ENCODE measurements around the gene RABGAP1L.
A peak's percentile ranks its signal among the peaks of the same experiment; 100 is the strongest.
"Not testable (repeated sequence)": the region's sequence is repeated elsewhere in the genome, so short reads cannot be mapped to it uniquely, and the experiment has no call there.

The RABGAP1L gene

GRCh38 chr1:174791863-174792262 is 632.5 kb downstream of the RABGAP1L start:
- no peak for DNase-seq (ENCODE audit: low read depth in 1 of 2, low spot score in 1 of 2)

DNA sequence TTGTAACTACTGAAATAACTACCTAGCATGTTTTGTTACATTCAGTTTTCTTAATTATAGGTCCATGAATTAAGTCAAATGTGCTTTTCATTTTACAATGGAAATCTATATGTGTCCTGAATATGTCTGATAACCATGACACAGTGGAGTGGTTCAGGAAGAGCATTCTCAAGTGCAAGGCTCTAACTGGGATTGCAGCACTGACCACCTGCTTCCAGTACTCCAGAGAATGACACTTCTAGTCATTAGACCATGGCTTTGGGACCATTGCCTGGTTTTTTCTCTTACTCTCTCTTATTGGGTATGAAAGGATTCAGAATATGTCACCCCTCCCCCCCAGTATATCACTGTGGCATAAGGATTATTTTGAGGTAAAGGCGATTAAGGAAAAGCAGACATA is 635.5 kb downstream of the RABGAP1L start:
- no peak for DNase-seq (ENCODE audit: low read depth in 1 of 2, low spot score in 1 of 2)

DNA sequence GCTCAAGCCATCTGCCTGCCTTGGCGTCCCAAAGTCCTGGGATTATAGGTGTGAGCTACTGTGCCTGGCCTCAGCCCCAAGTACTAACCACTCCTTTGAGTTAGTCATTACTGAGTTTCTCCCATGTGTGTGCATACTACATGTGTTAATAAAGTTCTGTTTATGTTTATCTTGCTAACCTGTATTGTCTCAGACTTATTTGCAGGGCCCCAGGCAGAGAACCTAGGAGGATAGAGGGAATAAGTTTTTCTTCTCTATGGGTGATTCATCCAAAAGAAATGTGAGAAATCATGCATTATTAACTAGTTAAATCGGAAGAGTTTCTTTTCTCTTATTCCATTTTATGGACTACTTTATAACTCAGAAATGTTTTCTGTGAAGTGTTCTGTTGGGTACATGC is 636.5 kb downstream of the RABGAP1L start:
- no peak for DNase-seq (ENCODE audit: low read depth in 1 of 2, low spot score in 1 of 2)

DNA sequence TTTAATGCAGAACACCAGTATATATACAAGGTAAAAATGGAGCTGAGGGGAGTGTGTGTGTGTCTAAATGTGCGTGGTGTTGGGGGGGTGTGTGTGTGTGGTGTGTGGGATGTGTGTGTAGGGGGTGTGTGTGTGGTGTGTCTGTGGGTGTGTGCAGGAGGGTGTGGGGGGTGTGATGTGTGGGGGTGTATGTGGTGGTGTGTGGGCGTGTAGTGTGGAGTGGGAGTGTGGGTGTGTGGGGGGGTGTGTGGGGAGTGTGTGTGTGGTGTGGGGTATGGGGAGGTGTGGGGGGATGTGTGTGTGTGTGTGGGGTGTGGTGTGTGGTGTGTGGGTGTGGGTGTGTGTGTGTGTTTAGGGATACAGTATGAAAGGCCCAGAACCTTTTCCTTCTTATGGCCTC is 638.1 kb downstream of the RABGAP1L start:
- DNase-seq (ENCODE audit: low read depth in 1 of 2, low spot score in 1 of 2) = no peak

DNA sequence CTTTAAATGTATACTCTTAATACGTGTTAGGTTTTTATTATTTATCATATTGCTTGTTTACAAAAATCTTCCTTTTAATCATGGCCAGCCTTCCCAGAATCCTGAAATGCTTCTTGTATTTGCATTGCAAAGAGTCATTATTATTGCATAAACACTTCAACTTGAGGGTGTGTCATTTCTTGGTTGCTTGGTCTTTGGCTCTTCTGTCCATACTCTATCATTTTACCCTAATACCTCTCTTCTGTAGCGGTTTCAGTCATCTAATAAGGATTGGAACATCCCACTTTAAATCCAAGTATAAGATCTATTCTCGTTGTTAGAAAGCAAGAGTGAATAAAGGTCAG is 639.8 kb downstream of the RABGAP1L start:
- DNase-seq (ENCODE audit: low read depth in 1 of 2, low spot score in 1 of 2) = no peak

DNA sequence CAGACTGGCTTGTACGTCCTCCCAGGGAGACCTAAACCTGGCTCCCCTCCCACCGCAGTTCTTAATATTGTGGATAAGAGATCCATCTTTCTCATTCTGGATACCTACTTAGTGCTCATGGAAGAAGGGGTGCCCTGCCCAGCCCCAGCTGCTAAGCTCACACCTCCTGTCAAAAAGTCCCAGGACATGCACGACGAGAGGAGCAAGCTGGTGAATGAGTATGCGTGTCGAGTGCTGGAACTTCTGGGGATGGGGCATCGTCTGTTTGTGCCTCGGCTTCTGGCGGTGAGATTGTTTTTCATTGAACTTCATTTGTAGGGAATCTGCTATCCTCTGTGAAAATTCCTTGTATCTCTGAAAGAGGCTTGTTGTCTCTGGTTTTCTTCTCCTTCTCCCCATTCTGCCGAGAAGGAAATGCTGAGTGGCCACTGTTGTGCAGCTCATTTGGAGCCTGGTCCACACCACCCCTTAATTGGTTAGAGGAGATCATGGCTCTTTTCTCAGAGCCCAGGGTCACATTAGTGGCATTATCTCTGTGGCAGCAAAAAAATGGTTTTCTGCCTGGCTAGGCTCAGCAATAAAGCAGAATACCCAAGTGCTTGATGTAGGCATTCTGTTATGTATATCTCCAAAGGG is 641.0 kb downstream of the RABGAP1L start:
- DNase-seq (ENCODE audit: low read depth in 1 of 2, low spot score in 1 of 2) = no peak

- DNase-seq (ENCODE audit: low read depth in 1 of 2, low spot score in 1 of 2) = no peak
These were observed 641.6 kb downstream of the RABGAP1L start for GRCh38 chr1:174800876-174801275.

GRCh38 chr1:174809755-174810280 is 650.5 kb downstream of the RABGAP1L start:
- DNase-seq (ENCODE audit: low read depth in 1 of 2, low spot score in 1 of 2) = no peak

DNA sequence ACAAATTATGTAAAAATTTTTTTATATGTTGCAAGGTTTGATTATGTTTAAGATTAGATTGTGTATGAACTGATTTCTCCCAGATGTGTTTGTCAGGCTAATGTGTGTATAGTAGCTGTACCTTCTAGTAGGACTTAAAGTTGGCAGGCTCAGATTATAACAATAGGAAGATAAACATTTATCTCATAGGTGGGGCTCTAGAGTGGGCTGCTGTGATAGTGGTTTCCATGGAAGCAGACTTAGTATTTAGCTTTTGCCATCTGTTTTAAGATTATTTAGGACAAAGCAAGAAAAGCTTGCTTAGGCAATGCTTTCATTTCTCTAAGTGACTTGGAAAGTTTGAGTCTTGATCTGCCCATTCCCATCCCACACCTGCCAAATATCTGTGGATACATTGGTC is 652.7 kb downstream of the RABGAP1L start:
- no peak for DNase-seq (ENCODE audit: low read depth in 1 of 2, low spot score in 1 of 2)

- no peak for DNase-seq (ENCODE audit: low read depth in 1 of 2, low spot score in 1 of 2)
These were observed 653.3 kb downstream of the RABGAP1L start for GRCh38 chr1:174812656-174813055.

GRCh38 chr1:174815036-174815435 is 655.7 kb downstream of the RABGAP1L start:
- DNase-seq (ENCODE audit: low read depth in 1 of 2, low spot score in 1 of 2) = peak in 1 of 2 donors; percentile 8

- DNase-seq (ENCODE audit: low read depth in 1 of 2, low spot score in 1 of 2) = no peak
These were observed 656.2 kb downstream of the RABGAP1L start for GRCh38 chr1:174815474-174815908.

GRCh38 chr1:174816621-174817020 is 657.3 kb downstream of the RABGAP1L start:
- DNase-seq (ENCODE audit: low read depth in 1 of 2, low spot score in 1 of 2) = not testable (repeated sequence)

- DNase-seq (ENCODE audit: low read depth in 1 of 2, low spot score in 1 of 2) = no peak
These were observed 658.8 kb downstream of the RABGAP1L start for GRCh38 chr1:174818014-174818616.

GRCh38 chr1:174818951-174819350 is 659.6 kb downstream of the RABGAP1L start:
- DNase-seq (ENCODE audit: low read depth in 1 of 2, low spot score in 1 of 2) = no peak

DNA sequence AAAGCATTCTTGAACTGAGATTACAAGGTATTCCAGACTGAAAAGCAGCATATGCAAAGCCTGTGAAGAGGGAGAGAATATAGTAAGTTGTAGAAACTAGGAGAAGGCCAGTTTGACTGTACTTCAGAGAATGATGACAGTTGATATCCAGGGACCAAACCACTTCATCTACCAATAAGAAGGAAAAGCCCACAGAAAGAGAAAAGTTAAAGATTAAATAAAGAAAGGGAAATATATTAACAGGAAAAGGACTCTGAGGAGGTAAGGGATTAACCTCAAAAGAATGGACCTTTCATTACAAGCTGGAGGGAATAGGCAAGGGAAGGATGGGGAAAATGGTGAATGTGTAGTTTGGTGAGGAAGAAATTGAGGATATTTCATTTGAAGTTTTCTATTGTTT is 660.3 kb downstream of the RABGAP1L start:
- DNase-seq (ENCODE audit: low read depth in 1 of 2, low spot score in 1 of 2) = no peak

DNA sequence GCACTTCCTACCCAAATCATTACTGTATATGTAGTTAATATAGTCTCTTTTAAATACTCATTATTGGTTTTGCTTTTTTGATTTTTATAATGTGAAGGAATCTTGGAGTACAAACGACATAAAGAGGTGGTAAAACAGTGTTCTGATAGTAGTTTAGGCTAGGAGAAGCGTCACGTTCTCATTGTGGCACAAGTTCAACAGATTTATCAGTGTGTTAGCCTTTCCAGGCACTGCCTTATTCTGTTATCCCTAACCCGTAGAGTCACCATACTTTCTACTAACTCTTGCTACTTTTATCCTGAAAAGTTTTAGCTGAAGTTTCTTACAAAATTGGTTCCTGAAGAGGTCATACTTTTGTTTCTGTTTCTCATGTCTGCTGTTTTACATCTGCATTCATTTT is 665.8 kb downstream of the RABGAP1L start:
- DNase-seq (ENCODE audit: low read depth in 1 of 2, low spot score in 1 of 2) = no peak

DNA sequence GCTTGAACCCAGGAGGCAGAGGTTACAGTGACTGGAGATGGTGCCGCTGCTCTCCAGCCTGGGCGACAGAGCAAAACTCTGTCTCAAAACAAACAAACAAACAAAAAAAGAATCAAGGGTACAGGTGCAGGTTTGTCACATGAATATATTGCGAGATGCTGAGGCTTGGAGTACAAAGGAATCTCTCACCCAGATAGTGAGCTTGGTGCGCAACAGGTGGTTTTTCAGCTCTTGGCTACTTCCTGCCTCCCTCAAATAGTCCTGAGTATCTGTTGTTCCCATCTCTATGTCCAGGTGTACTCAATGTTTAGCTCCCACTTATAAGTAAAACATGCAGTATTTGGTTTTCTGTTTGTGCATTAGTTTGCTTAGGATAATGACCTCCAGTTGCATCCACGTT is 666.5 kb downstream of the RABGAP1L start:
- DNase-seq (ENCODE audit: low read depth in 1 of 2, low spot score in 1 of 2) = no peak

- DNase-seq (ENCODE audit: low read depth in 1 of 2, low spot score in 1 of 2) = no peak
These were observed 668.9 kb downstream of the RABGAP1L start for GRCh38 chr1:174828264-174828663.

DNA sequence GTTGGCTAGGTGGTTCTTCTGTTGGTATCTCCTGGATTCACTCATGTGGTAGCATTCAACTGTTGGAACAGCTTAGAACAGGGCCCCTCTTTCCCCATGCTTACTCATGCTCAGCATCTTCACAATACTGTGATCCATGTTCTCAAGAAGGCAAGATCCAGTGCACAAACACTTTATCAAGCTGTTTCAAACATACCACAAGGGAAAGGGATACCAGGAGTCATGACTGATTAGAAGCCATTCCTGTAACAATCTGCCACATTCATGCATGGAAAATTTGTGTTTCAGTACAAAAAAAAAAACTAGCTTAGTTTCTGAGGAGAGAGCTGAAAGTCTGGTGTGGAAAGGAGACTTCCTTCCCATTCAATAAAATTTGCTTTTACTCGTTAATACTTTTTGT is 670.7 kb downstream of the RABGAP1L start:
- DNase-seq (ENCODE audit: low read depth in 1 of 2, low spot score in 1 of 2) = no peak

DNA sequence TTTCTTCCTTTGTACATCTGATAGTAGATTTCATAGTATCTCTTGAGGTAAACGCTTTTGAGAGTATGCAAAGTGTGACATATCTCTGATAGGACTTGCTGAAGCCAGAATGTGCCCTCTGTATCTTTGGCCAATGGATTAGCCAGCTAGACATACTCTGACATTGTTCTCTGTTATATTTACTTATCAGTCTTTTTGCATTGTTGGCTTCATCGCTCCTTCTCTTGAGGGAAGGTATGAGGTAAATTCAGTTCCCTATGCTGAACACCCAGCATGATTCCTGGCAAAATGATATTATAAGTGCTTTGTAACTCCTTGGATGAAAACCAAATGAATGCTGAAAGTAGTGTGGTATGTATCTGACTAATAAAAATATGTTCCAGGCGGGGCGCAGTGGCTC is 677.2 kb downstream of the RABGAP1L start:
- DNase-seq (ENCODE audit: low read depth in 1 of 2, low spot score in 1 of 2) = no peak

- no peak for DNase-seq (ENCODE audit: low read depth in 1 of 2, low spot score in 1 of 2)
These were observed 678.1 kb downstream of the RABGAP1L start for GRCh38 chr1:174837386-174837785.

DNA sequence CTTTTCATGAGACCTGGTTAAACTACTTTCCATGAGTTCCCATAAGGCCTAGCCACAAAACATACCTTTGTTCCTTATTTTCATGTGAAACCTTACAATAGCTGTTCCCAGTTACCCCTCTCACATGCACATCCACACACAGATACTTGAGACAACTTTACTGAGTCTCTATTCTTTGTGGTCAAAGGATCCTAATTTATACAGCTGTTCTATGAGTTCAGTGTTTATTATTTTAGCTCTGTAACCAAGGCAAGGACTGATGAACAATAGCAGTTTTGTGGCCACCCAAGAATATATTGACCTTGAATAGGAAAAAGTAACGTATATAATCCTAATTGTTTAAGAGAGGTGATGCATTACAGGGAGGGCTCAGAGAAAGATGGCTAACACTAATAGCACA is 679.9 kb downstream of the RABGAP1L start:
- no peak for DNase-seq (ENCODE audit: low read depth in 1 of 2, low spot score in 1 of 2)

All from activated CD4-positive, alpha-beta T cell treated with anti-CD3 and anti-CD28 coated beads, Interleukin-2, amount 50 U/mL, for 24 hours (primary cell).